ENCODE results near the gene RNF224. TPM values are rescaled to one million over a fixed set of nuclear protein-coding genes. Genes with fewer than 3 reads are reported as not detected.

The RNF224 gene
- total and polyA plus RNA-seq, 2 of the 13 experiments (the other 11 are each of a cell fraction or from before 2014, with no cell fraction given), result 0.09 TPM; not detected in 1

GRCh38 chr9:137240318-137240840 lies 13.1 kb downstream of the RNF224 start (continued):
- TF ChIP-seq GATAD1 (CRISPR knock-in tag; IDR thresholded peaks at IDR 0.05), result no peak; the same call in 1 of the 2 replicates
- TF ChIP-seq ARNTL (CRISPR knock-in tag; IDR thresholded peaks at IDR 0.05), result peak; percentile 81; the same call in 1 of the 2 replicates
- no peak for TF ChIP-seq SRSF4 (IDR thresholded peaks at IDR 0.05; ENCODE audit: low read depth, low read length, poor library complexity, severe bottlenecking)
- peak; percentile 61; the same call in 1 of the 2 replicates for TF ChIP-seq ZNF12 (CRISPR knock-in tag; IDR thresholded peaks at IDR 0.05)
- peak; percentile 74; the same call in 1 of the 2 replicates for TF ChIP-seq MXD4 (CRISPR knock-in tag; IDR thresholded peaks at IDR 0.05)
- peak; percentile 70; the same call in 1 of the 2 replicates for TF ChIP-seq ZNF484 (CRISPR knock-in tag; IDR thresholded peaks at IDR 0.05; ENCODE audit: borderline replicate concordance, low read depth)
- no peak for TF ChIP-seq FOXK1 (CRISPR knock-in tag; IDR thresholded peaks at IDR 0.05; ENCODE audit: borderline replicate concordance, low read depth)
- TF ChIP-seq AKAP8 (CRISPR knock-in tag; IDR thresholded peaks at IDR 0.05), result peak; percentile 81
- TF ChIP-seq FOXA1 (IDR thresholded peaks at IDR 0.05), result no peak
- TF ChIP-seq FOXA1 (CRISPR knock-in tag; IDR thresholded peaks at IDR 0.05), result no peak
- peak; percentile 97 for TF ChIP-seq ARHGAP35 (CRISPR knock-in tag; IDR thresholded peaks at IDR 0.05; ENCODE audit: borderline replicate concordance)
- TF ChIP-seq ZNF552 (CRISPR knock-in tag; IDR thresholded peaks at IDR 0.05; ENCODE audit: borderline replicate concordance), result 0 out of 2 replicates have a peak, but pooled peaks have one; percentile 67
- peak; percentile 83 for TF ChIP-seq ZNF160 (CRISPR knock-in tag; IDR thresholded peaks at IDR 0.05)
- TF ChIP-seq ZNF878 (CRISPR knock-in tag; IDR thresholded peaks at IDR 0.05), result no peak
- no peak for TF ChIP-seq NFIC (IDR thresholded peaks at IDR 0.05; ENCODE audit: low read length)
- TF ChIP-seq ZNF691 (CRISPR knock-in tag; IDR thresholded peaks at IDR 0.05; ENCODE audit: borderline replicate concordance, low read depth), result 0 out of 2 replicates have a peak, but pooled peaks have one; percentile 75
- no peak for TF ChIP-seq ZKSCAN1 (IDR thresholded peaks at IDR 0.05; ENCODE audit: low read length)
- TF ChIP-seq MTA1 (CRISPR knock-in tag; IDR thresholded peaks at IDR 0.05; ENCODE audit: borderline replicate concordance), result peak; percentile 89; the same call in 1 of the 2 replicates
- peak; percentile 99 for TF ChIP-seq UBTF (CRISPR knock-in tag; IDR thresholded peaks at IDR 0.05)
- TF ChIP-seq HMG20A (CRISPR knock-in tag; IDR thresholded peaks at IDR 0.05; ENCODE audit: borderline replicate concordance), result no peak
- TF ChIP-seq ZNF687 (CRISPR knock-in tag; IDR thresholded peaks at IDR 0.05), result peak; percentile 95
- TF ChIP-seq ZNF720 (CRISPR knock-in tag; IDR thresholded peaks at IDR 0.05), result no peak
- TF ChIP-seq EZH2 (conservative IDR thresholded peaks at IDR 0.05; ENCODE audit: low read depth, low read length), result no peak
